NB4 (cell line): ENCODE measurements around the gene ZSCAN1.

Source experiments
- MYC ChIP-seq: IDR thresholded peaks from 2 replicates; pipeline ENCODE4 v1.6.1; 2011; ENCODE audit warnings: low read depth, low read length
- POLR2A ChIP-seq: IDR thresholded peaks from 2 replicates; pipeline ENCODE4 v1.6.1; 2011; ENCODE audit warnings: mild to moderate bottlenecking; ENCODE audit not compliant: insufficient read length; ENCODE audit errors: extremely low read depth
- TF ChIP-seq, protein P1 (sequence below): IDR thresholded peaks from one replicate; pipeline ENCODE4 v1.5.1; 2012; ENCODE audit warnings: low read depth, low read length
- TF ChIP-seq, protein P2 (sequence below): IDR thresholded peaks from 2 replicates; pipeline ENCODE4 v1.6.1; 2011; ENCODE audit warnings: low read depth, low read length

DNA sequence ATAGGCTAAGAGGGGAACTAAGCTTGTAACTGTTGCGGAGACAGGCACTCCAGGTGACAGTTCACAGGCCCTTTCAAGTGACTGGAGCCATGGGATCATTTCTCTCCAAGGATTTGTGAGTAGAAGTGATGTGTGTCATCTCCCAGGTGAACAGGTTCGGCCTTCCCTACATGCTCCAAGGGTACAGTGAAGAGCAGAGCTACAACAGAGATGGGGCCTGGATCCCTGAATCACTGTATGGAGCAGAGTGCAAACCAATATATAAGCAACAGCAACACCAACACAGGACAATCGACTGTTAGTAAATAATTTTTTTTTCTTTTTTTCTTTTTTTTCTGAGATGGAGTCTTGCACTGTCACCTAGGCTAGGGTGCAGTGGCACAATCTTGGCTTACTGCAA lies 49.2 kb downstream of the ZSCAN1 start:
- TF ChIP-seq POLR2A (no peak), MYC (no peak)
- TF ChIP-seq, protein P1, sequence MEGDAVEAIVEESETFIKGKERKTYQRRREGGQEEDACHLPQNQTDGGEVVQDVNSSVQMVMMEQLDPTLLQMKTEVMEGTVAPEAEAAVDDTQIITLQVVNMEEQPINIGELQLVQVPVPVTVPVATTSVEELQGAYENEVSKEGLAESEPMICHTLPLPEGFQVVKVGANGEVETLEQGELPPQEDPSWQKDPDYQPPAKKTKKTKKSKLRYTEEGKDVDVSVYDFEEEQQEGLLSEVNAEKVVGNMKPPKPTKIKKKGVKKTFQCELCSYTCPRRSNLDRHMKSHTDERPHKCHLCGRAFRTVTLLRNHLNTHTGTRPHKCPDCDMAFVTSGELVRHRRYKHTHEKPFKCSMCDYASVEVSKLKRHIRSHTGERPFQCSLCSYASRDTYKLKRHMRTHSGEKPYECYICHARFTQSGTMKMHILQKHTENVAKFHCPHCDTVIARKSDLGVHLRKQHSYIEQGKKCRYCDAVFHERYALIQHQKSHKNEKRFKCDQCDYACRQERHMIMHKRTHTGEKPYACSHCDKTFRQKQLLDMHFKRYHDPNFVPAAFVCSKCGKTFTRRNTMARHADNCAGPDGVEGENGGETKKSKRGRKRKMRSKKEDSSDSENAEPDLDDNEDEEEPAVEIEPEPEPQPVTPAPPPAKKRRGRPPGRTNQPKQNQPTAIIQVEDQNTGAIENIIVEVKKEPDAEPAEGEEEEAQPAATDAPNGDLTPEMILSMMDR, result no peak
- TF ChIP-seq, protein P2, sequence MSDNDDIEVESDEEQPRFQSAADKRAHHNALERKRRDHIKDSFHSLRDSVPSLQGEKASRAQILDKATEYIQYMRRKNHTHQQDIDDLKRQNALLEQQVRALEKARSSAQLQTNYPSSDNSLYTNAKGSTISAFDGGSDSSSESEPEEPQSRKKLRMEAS, result no peak
